ENCODE data around the gene ARID1B.

ARID1B gene

DNA sequence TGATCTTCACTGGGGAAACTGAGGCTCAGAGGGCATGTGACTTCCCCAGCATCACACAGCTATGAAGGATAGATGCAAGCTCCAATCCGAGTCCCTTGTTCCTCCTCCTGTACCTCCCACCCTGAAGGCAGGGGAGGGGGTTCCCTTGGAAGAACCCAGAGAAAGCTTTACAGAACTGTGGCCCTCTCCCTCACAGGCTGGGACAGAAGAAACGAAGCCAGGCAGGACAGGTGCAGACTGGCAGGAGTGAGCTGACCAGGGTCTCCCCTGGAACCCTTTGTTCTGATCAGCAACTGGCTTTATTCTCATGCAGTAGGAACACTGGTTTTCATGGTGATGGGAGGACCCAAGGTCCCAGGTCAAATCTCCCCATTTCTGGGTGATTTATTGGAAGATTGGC lies 456.0 kb downstream of the ARID1B start:
- DNase-seq (ENCODE audit: low spot score) = no peak
- TF ChIP-seq, protein P1, sequence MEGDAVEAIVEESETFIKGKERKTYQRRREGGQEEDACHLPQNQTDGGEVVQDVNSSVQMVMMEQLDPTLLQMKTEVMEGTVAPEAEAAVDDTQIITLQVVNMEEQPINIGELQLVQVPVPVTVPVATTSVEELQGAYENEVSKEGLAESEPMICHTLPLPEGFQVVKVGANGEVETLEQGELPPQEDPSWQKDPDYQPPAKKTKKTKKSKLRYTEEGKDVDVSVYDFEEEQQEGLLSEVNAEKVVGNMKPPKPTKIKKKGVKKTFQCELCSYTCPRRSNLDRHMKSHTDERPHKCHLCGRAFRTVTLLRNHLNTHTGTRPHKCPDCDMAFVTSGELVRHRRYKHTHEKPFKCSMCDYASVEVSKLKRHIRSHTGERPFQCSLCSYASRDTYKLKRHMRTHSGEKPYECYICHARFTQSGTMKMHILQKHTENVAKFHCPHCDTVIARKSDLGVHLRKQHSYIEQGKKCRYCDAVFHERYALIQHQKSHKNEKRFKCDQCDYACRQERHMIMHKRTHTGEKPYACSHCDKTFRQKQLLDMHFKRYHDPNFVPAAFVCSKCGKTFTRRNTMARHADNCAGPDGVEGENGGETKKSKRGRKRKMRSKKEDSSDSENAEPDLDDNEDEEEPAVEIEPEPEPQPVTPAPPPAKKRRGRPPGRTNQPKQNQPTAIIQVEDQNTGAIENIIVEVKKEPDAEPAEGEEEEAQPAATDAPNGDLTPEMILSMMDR (IDR thresholded peaks at IDR 0.05; ENCODE audit: extremely low read depth, missing control alignments) = no peak

DNA sequence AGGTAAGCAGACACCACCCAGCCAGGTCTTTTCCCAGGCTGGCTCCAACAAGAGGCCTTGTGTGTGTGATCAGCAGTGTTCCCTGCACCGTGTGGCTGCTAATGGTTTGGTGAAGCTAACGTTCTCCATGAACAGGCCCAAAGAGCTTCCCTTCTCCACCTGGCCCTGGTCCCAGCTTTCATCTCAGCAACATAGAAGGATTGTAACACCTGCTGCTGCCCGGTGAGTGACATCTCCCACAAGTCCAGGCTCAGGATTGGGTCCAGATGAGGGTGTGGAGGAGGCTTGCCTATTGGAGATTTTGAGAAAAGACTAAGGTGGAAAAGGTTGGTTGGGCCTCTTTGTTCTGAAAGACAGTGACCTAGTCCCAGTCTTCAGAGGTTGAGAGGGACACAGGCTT lies 456.5 kb downstream of the ARID1B start:
- DNase-seq (ENCODE audit: low spot score) = no peak
- TF ChIP-seq, protein P1 (IDR thresholded peaks at IDR 0.05; ENCODE audit: extremely low read depth, missing control alignments) = no peak

DNA sequence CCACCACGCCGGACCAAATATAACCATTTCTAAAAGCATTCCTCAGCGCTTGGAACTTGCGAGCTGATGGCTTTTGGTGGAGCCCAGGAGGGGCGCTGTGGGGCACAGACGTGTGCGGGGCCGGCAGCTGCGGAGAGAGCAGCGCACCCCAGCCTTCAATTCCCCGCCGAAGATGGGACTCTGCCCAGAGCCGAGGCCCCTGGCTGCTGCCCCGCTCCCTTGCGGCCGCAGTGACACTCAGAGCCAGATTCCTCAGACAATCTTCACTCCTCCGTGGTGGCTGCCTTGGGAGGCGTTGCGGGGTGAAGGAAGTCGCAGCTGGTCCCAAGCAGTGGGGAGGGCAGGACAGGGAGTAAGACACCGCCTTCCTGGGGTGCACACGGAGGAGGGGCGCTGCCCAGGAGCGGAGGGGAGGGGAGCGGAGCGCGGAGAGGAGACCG lies 458.4 kb downstream of the ARID1B start:
- DNase-seq (ENCODE audit: low spot score) = peak; percentile 67
- TF ChIP-seq, protein P1 (IDR thresholded peaks at IDR 0.05; ENCODE audit: extremely low read depth, missing control alignments) = no peak

DNA sequence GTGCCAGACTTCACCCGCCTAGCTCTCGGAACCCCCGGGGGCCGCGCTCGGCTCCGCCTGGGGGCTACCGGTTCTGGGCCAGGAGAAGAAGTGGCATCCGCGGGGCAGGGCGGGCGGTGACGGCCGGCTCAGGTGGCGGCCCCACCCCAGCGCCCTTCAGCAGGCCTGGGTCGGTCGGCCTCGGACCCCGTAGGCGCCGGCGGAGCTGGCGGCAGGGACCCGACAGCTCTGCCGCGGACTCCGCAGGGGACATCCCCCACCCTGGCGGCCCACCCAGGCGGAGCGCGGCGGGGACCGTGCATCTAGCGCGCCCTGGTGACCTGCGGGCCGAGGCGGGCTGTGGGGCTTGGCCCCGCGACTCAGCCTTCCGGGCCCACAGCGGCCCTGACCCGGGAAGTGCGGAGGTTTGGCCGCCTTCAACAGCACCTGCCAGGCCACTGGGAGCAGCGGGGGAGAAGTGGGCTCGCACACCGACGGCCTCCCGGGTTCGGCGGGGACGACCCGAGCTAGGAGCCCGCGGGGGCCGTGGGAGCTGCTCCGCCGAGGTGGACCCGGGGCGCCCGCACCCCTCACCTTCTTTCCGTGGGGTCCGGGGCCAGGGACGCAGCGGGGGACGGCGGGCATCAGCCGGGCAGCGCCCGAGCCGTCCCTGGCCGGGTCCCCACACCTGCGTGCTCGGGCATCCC lies 459.0 kb downstream of the ARID1B start:
- peak; percentile 54 for DNase-seq (ENCODE audit: low spot score)
- TF ChIP-seq, protein P1 (IDR thresholded peaks at IDR 0.05; ENCODE audit: extremely low read depth, missing control alignments) = no peak

DNA sequence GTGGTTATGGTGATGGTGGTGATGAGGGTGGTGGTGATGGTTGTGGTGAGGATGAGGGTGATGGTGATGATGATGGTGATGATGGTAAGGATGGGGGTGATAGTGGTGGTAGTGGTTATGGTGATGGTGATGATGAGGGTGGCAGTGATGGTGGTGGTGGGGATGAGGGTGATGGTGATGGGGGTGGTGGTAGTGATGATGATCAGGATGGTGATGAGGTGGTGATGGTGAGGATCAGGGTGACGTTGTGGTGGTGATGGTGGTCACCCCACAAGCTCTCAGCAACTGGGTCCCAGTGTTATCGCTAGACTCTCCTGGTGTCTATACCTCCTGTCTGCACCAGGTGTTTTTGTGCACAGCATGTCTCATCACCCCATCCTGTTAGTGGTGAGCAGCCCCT lies 461.2 kb downstream of the ARID1B start:
- no peak for DNase-seq (ENCODE audit: low spot score)

DNA sequence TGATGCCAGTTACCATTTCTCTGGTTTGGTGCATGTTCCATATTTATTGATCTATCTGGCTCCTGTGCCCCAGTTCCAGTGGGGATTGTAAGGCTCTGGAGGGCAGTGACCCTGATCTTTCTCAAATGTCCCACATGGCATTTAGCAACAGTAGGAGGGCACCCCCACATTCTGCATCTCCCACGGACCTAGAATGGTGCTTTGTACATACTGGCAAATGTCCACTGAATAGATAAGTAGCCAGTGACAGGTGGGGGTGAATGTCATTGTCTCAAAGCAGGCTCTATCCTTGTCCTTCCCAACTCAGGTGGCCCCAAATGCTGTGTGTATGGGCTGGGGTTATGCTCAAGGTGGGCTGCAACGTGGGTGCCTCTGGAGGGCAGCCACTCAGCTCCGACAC lies 462.0 kb downstream of the ARID1B start:
- DNase-seq (ENCODE audit: low spot score) = no peak
- TF ChIP-seq, protein P1 (IDR thresholded peaks at IDR 0.05; ENCODE audit: extremely low read depth, missing control alignments) = no peak

More for the DNA sequence above, 461.2 kb downstream of the ARID1B start:
- TF ChIP-seq, protein P1 (IDR thresholded peaks at IDR 0.05; ENCODE audit: extremely low read depth, missing control alignments) = no peak

DNA sequence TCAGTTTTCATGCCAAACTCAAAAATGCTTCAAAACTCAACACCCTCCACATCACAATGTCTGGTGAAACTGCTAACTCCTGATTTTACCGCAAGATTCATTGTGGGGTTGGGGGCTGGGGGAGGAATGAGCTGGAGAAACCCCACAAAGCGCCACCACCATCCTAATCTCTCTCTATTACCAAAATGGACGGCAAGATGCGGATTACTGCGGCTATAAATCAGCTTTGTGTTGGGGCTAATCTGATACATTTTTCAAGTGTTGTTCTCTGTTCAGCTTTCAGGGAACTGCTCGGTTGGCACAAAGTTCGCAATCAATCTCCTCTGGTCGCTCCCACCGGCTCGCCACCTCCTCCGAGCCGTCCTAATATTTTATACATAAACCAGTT lies 462.5 kb downstream of the ARID1B start:
- TF ChIP-seq, protein P1 (IDR thresholded peaks at IDR 0.05; ENCODE audit: extremely low read depth, missing control alignments) = no peak
- DNase-seq (ENCODE audit: low spot score) = no peak
